Stimulated activated CD8-positive, alpha-beta memory T cell treated with anti-CD3 and anti-CD28 coated beads, Interleukin-4, amount 100 ng/mL, for 24 hours (primary cell): Measurements from ENCODE around the gene NACC1.

Source experiments
- DNase-seq: peaks from one replicate; pipeline ENCODE4 v3.0.0-alpha.2; 2020; ENCODE audit warnings: low read depth

Gene NACC1

DNA sequence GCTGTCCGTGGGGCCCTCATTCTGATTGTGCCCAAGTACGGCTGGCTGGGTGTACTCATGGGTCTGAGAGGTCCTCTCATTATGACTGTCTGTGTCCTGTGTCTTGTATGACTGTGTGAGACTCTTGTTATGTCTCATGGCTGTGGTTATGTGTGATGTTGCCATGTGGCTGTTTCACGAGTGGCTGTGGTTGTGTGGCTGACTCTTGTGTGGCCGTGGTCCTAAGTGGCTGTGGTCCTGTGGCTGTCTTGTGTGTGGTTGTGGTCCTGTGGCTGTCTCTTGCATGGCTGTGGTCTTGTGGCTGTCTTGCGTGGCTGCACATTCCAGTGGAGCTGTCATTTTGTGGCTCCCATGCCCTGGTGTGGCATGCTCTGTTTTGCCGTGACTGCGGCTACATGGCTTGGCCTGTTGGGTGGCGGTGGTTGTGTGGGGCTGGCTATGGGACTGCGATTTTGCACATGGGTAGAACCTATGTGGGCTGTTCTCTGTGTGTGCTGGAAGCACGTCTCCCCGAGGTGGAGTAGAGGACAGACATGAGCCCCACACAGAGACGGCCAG, 18.0 kb upstream of the NACC1 start:
- no peak for DNase-seq

DNA sequence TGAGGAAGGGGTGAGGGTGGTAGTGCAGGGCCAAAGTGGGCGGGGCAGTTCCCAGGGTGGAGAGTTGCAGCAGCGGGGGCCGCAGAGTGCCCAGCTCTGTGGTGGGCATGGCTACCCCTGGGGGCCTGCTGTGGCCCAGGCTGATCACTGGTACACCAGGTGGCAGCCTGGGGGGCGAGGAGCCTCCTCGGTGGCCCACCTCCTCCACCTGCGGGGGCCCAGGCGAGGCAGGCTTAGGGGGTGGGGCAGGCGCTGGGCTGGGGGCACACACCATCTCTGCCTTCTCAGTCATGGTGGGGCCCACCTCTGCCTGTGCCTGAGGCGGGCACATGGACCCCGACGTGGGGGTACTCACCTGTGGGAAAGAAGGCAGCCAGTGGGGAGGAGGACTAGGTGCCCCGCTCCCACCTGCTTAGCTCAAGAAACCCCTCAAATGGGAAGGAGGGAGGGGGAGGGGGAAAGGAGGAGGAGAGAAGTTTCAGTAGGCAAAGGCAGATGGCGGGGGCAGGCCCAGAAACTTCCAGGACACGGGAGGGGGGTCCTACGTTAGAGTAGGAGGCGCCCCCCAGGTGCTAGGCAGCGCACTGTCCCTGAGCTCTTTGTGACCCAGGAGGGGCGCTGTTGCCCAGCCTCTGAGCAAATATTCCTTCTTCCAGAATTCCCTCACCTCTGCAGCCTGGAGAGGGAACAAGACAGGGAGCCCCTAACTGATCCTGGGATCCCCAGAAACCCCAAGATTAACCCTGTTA, 17.0 kb upstream of the NACC1 start:
- DNase-seq = no peak

DNA sequence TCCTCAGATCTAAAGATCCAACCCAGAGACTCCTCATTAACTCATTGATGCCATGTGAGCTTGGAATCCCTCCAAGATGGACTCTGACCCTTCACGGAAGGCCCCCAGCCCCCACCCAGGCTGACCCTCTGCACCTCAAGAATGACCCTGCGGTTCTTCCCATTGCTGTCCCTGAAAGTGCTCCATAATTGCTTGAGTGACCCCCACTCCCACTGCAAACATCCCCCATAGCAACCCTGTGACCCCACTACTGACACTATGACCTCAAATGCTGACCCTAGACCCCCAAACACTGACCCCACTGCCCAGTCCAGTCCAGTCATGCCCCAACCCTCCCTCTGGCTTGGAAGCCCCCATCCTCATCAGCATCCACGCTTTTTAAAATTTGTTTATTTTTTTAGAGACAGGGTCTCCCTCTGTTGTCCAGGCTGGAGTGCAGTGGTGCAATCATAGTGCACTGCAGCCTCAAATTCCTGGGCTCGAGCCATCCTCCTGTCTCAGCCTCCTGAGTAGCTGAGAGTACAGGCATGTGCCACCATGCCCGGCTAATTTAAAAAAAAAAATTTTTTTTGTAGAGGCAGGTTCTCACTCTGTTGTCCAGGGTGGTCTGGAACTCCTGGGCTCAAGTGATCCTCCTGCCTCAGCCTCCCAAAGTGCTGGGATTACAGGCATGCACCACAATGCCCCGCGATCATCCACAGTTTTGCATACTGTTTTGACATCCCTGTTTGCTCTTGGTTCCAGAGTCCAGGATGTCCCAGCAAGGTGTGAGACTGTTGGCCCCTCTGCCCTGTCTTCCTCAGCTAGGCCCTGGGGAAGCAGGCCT, 16.3 kb upstream of the NACC1 start:
- DNase-seq = no peak

DNA sequence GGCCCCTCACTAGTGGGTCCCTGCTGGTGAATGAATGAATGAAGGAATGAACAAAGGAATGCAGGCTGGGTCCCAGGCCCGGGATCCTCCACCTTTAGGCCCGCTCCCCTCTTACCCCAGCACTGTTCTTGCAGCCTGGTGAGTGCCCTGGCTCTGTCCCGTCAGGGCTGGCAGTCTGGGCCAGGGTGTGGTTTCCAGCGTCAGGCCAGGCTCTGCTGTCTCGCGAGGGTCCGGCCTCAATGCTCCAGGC, 15.7 kb upstream of the NACC1 start:
- DNase-seq = no peak

DNA sequence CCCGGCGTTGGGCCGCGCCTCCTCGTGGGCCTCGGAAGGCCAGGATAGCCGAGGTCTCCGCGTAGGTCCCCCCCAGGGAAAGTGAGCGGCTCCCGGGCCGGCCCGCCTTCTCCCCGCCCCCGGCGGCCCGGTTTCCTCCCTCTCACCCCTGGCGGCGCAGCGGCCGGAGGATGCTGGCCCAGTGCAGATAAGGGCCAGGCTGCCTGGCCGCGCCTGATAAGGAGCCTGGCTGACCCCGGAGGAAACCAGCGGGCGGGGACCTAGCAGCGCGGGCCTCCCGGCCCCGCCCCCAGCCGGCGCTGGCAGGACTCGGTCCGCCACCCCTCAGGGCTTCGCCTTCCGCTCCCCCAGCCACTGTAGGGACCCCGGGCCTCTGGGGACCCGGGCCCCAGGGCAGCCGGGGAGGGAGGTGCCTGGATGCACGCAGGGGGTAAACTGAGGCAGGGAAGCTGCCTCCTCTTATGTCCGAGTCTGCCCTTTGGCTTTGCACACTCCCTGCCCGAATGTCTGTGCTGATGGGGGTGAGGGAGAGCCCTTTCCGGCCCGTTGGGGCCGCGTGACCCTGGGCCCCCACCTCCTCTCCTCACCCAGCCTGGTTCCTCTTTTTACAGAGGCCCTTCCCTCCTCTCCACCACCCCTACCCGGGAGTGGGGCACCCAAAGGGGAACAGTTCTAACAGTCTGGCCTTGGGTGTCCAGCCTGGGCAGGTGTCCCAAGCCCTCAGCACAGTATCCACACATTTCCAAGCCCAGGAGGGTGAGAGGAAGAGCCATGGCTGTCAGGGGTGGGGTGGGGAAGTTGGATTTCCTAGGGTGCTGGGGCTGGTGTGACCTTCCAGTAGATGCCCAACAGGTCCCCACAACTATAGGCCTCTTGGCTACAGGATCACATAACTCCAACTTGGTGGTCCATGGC, 15.1 kb upstream of the NACC1 start, which contains the start of gene LYL1:
TSS of gene LYL1 (minus strand) at position 193 of the 915 bp plus-strand sequence. CDS start 1,687 bp downstream, outside the sequence.
- DNase-seq = no peak

DNA sequence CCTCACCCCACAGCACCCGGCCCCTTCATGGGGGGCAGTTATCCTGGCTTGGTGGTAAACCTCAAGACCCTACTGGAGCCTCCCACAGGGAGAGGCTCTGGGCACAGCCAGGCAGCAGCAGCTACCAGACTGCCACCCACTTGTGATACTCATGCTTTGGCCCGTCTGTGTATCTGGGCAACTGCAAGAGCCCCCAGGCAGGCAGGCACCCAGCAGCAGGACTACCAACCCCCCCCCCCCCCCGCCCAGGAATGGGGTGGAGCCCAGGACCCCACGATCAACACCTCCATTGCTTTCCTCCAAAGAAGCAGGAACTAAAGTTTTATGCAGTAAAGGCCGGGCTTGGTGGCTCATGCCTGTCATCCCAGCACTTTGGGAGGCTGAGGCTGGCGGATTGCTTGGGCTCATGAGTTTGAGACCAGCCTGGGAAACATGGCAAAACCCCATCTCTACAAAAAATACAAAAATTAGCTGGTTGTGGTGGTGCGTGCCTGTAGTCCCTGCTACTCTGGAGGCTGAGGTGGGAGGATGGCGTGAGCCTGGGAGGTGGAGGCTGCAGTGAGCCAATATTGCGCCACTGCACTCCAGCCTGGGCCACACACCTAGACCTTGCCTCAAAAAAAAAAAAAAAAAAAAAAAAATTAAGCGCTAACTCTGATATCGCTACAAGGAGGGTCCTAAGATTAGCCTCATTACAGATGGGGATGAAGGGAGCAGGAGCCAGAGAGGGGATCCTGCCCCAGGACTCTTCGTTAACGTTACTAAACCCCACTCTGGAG, 14.3 kb upstream of the NACC1 start:
- no peak for DNase-seq

DNA sequence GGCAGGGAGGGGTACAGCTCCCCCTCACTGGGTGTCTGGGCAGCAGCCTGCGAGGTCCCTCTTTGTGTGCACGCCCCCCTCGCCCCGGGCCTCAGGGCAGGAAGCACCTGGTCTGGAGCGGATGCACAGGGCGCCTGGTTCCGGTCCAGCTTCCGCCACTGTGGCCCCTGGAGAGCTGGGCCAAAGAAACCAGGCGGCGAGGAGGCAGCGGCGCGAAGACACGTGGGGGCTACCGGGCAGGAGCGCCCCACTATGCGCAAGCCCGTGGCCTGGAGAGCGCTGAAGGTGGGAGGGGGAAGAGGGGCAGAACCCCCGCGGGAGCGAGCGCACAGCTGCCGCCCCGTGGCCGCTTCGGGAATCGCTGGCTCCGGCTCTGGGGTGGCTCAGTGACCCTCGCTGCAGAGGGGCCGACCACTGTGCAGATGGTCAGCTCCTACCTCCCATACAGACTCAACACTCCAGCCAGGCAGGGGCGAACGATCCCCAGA, 13.7 kb upstream of the NACC1 start:
- DNase-seq = peak; percentile 59

DNA sequence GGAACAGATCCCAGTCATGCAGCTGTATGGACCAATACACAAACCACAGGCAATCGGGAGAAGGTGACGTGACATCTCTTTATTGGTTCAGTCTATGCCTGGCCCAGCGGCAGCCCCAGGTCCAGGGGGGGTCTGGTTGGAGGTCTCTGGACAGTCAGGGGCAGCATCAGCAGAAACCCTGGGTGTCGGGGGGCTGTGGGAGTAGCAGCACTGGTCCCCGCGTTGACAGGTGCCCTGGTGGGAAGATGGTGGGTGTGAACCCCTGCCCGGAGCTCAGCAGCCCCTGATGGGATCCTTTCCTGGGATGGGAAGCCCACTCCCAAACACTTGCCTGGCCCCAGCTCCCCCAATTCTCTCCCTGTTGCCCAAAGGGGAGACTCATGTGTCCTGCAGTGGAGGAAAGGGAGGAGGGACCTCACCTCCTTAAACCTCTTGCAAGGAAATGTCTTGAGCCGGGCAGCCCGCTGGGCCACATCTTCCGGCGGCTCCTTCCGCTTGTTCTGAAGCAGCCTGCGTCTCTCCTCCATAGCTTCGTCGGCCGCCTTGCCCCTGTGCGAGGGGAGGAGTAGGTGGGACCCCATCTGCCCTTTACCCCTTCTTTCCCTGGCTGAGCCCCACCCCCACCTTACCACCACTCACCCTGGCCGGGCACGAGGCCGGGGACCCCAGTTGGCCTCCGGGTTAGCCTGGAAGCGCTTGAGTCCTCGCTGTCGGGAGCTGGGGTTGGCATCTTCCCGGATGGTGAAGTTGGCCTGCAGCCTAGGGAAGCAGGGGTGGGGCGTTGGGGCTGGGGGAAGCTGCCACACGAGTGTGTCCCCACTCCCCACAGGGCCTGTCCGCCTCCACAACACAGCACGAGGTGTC, 13.0 kb upstream of the NACC1 start:
- DNase-seq = no peak

DNA sequence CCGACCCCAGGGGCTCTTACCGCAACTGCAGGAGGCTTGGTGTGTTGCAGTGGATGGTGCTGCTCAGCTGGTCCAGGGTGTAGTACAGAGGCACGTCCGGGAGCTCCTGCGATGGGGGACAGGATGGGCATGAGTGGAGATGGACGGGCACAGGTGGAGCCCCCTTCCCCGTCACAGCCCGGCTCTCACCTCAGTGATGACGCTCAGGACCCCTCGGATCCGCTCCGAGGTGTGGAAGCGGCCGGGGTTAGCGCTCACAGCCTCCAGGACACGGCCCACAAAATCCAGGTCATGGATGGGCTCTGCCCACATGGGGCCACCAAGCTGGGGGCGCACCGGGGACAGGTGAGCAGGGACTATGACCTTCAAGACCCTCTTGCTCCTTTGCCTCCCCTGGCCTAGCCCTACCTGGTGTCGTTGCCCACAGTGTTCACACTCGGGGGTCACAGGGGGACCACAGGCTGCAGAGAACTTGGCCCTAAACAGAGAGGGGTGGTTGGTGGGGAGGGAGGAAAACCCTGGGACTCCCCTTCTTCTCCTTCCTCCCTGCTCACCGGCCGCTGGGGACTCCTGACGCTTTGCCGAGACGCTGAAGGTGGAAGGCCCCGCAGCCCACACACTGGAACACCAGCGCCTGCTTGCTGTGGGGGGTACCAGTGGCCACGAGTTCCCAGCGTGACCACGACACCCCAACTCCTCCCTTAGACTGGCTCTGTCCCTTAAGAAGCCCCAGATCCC, 8.5 kb upstream of the NACC1 start:
- DNase-seq = no peak

DNA sequence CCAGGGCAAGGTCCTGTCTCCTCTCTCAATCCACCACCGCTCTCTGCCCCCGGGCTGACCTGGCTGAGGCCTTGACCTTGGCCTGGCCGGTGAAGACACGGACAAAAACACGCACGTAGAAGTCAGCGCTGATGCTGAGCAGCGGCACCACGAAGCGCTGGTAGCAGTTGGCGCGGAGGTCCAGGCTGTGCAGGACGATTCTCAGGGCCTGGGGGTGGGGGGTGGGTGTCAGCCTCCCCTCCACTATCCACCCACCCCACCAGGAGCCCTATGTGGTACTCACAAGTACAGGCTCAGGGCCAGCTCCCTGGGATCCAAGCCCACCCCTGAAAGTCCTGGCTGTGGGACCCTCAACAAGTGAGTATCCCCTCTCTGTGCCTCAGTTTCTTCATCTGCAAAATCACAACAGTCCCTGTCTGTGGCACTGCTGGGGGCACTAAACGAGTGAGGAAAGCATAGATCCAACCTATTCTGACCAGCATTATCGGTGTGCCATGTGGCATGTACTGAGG, 7.9 kb upstream of the NACC1 start:
- DNase-seq = no peak

DNA sequence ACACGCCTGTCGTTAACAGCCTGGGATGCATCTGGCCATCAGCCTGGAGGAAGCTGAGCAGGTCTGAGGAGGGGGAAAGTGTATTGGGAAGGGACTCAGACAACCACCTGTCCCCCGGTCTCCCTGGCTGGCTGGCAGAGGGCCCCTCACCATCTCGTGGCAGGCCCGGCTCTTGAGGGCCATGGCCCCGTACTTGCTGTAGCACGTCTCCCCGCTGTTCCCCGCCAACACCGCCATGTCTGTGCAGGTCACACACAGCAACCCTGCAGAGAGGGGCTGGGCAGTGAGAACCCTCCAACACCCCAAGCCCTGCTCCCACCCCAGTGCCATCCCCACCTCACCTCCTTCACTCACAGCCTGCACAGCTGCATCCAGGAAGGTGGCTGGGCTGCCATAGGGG, 5.5 kb upstream of the NACC1 start:
- no peak for DNase-seq

DNA sequence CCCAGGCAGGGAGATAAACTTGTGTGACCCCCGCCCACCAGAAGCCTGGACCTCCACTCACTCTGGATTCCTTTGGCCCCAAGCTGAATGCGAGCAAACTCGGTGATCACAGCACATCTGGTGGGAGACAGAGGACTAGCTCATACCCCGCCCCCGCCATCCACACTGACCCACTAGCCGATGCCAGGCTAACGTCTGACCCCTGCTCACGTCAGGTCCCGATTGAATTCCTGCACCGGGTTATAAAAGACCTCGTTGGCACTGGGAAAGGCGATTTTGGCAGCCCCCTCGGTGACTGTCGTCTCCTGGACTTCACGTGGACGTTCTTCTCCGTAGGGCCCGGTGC, 2.2 kb upstream of the NACC1 start:
- DNase-seq = no peak

DNA sequence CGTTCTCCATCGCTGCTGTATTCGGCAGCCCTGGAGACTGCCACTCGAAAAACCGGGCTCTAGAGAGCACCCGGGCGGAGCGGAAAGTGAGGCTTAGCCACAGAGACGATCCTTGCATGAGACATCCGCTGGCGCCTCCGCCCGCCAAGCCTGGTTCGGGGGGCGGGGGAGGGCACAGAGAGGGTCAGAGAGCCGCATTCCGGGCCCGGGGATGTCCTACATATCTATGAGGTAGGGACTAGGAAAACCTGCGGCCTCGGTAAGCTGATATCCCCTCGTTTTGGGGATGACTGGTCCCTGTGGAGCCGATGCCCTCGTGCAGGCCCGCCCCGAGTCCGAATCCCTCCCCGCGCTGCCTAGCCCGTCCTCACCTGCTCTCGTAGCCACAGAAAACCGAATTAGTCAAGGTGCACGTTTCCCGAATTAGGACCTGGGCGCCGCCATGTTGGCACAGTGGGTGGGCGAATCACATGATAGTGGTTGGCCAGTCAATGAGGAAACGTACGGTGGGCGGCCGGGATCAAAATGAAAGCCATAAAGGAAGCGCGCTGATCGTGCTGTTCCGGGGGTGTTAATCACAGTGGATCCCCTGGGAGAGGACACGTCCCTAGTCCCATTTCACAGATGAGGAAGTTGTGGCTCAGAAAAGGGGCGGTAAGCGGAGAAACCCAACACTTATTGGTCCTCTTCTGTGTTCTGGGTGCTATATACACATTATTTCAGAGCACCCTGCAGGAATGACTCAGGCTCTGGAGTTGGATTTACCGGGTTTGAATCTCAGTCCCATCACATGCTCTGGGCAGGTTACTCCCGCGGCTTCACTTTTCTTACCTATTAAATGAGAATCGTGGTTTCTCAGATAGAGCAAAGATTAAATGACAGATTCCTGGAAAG, 1.5 kb upstream of the NACC1 start, which contains the start of gene TRMT1:
TSS of gene TRMT1 (minus strand) at position 459 of the 894 bp plus-strand sequence. CDS start at position 118, 341 bp downstream.
- peak; percentile 88 for DNase-seq

DNA sequence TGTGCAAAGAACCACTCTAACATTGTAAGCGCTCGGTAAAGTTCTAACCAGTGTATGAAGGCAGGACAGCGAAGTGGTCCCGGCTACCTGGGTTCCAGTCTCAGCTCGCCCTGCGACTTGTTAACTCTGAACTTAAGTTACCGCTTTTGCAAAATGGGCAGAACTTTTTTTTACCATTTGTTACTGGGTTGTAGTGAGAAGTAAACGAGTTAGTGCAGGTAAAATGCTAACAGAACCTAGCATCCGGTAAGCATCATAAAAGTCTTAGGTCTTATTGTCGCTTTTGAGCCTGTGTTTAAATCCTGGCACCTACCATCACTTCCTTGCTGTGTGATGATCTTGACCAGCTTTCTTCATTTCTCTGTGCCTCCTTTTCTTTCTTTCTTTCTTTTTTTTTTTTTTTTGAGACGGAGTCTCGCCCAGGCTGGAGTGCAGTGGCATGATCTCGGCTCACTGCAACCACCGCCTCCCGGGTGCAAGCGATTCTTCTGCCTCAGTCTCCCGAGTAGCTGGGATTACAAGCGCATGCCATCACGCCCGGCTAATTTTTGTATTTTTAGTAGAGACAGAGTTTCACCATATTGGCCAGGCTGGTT, 790 bp upstream of the NACC1 start:
- DNase-seq = no peak

DNA sequence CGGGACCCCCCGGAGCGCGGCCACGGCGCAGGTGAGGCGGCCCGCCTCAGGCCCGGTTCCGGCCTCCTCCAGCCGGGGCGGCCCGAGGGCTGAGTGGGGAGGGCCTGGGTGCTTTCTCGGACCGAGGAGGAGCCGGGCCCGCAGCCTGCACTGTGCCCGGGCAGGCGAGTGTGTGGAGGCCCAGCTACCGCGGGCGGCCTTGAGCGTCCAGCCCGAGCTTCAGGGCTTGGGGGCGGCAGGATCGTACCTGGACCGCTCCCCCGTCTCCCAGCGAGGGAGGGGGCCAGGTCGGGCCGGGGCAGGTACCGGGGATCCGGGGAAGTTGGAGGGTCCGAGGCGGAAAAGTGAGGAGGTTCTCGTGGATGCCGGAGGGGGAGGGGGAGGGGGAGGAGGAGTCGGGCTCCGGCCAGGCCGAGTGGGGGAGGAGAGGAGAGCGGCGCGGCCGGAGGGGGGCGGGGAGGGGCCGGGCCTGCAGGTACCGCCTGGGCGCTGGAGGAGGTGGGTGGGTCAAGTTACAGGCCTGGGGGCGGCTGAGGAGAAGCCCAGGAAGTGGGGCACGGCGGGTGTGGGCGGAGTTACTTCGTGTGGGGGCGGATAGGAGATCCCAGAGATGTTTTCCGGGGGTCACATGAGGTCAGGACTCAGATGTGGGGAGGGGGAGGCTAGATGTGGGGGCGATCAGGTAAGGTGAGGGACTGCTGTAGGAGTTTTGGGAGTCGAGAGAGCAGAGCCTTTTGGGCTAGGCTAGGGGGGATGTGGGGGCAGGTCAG, 545 bp downstream of the NACC1 start:
- DNase-seq = no peak

DNA sequence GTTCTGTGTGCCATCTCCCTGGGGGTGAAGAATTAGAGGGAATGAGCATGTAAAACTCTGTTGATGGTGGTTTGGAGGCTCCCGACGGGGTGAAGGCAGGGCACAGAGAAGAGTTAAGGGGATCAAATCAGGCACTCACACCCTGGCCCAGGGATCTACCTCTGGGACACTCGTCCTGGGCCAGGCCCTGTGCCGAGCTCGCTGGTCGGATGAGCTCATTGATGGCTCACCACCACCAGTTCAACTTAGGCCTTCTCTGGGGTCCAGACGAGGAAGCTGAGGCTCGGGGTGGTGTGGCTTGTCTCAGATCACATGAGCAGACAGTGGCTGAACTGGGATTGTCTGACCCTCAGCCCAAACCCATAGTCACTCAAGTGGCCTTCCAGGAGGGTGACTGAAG, 1.6 kb downstream of the NACC1 start:
- DNase-seq = no peak

DNA sequence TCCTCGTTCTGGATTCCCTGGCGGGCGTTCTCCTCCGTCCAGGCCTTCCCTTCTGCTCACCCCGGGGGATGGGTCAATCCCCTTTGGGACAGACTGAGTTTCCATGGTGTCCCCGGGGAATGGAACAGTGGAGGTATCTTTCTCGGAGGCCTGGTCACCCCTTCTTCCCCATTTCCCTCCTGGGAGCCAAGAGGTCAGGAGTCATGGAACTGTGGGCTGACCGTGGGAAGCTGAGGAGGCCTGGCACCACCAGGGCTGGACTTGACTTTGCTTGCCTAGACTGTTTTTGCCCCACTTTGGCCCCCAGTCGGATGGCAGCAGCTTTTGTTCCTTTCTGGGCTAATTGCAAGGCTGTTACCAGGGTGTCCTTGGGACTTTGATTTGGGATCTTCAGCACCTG, 2.0 kb downstream of the NACC1 start:
- DNase-seq = no peak
